PC-9 (cell line): Measurements from ENCODE around the gene PALLD. TPM values are rescaled to one million over a fixed set of nuclear protein-coding genes. Genes with fewer than 3 reads are reported as not detected.

Experiments used
- BruUV-seq: library from RNA; stranded (reverse); fragments of 400-500 nt; replicated peaks from 2 replicates; lab custom pipeline; 2021; lab: Mats Ljungman, UMichigan
- CTCF ChIA-PET: fragments of 300-600 bp; sonication (Branson Sonifier 250); formaldehyde crosslinking; loops from one replicate; lab custom pipeline; 2022; ENCODE audit warnings: antibody characterized with exemption; lab: Charles Lee
- POLR2A ChIA-PET: fragments of 300-600 bp; sonication (Branson Sonifier 250); formaldehyde crosslinking; loops from one replicate; lab custom pipeline; 2022; ENCODE audit warnings: antibody characterized with exemption; ENCODE audit not compliant: unreplicated experiment; lab: Charles Lee
- DNase-seq, 2 experiments: peaks; one replicate each; pipeline versions ENCODE4 v3.0.0 to v3.0.0-alpha.2; 2015 to 2022; ENCODE audit warnings: mixed read lengths in 1 of 2
- H2AFZ ChIP-seq: fragments of 200-600 bp; sonication (generic); 2 replicates; pipeline ENCODE4 v1.8.1; 2017; ENCODE audit warnings: antibody characterized with exemption
- H3F3A ChIP-seq: fragments of 200-600 bp; sonication (generic); 2 replicates; pipeline ENCODE4 v1.8.1; 2017; ENCODE audit warnings: antibody characterized with exemption, mild to moderate bottlenecking, low read depth; ENCODE audit not compliant: insufficient read depth
- H3K27ac ChIP-seq: fragments of 200-600 bp; sonication (generic); 2 replicates; pipeline ENCODE4 v1.6.1; 2016; ENCODE audit warnings: mixed run types
- H3K27me3 ChIP-seq: fragments of 200-600 bp; sonication (generic); 2 replicates; pipeline ENCODE4 v1.6.1; 2016; ENCODE audit warnings: low read depth, mixed run types; ENCODE audit not compliant: insufficient read depth
- H3K36me3 ChIP-seq: fragments of 200-600 bp; sonication (generic); 2 replicates; pipeline ENCODE4 v1.6.1; 2016; ENCODE audit warnings: low read depth, mixed run types
- H3K4me1 ChIP-seq: fragments of 200-600 bp; sonication (generic); replicated peaks from 2 replicates; pipeline ENCODE4 v1.6.1; 2016; ENCODE audit warnings: mixed run types; ENCODE audit not compliant: insufficient read depth
- H3K4me2 ChIP-seq: fragments of 200-600 bp; sonication (generic); 2 replicates; pipeline ENCODE4 v1.6.1; 2017; ENCODE audit warnings: mixed run types
- H3K4me3 ChIP-seq: fragments of 200-600 bp; sonication (generic); 2 replicates; pipeline ENCODE4 v1.6.1; 2016; ENCODE audit warnings: mixed run types
- H3K79me2 ChIP-seq: fragments of 200-600 bp; sonication (generic); 2 replicates; pipeline ENCODE4 v1.6.1; 2017; ENCODE audit warnings: low read depth, mixed run types
- H3K9me2 ChIP-seq: fragments of 200-600 bp; sonication (generic); 2 replicates; pipeline ENCODE4 v1.8.1; 2017; ENCODE audit warnings: mild to moderate bottlenecking; ENCODE audit not compliant: insufficient read depth
- H3K9me3 ChIP-seq: fragments of 200-600 bp; sonication (generic); 2 replicates; pipeline ENCODE4 v1.8.1; 2016; ENCODE audit warnings: low read depth; ENCODE audit not compliant: insufficient read depth
- H4K20me1 ChIP-seq: fragments of 200-600 bp; sonication (generic); 2 replicates; pipeline ENCODE4 v1.8.1; 2017; ENCODE audit not compliant: insufficient read depth
- CTCF ChIP-seq: fragments of 200-600 bp; sonication (generic); conservative IDR thresholded peaks from 2 replicates; pipeline ENCODE4 v1.6.1; 2017; ENCODE audit warnings: mixed run types, antibody characterized with exemption, mild to moderate bottlenecking, moderate library complexity
- EZH2 ChIP-seq: fragments of 200-600 bp; sonication (generic); IDR thresholded peaks from 2 replicates; pipeline ENCODE4 v1.8.0; 2017; ENCODE audit warnings: antibody characterized with exemption, low read depth
- intact Hi-C: fragments of 100-400 bp; cut with micrococcal nuclease; formaldehyde crosslinking; loops from one replicate; pipeline ENCODE4 v1.10.0; 2022; ENCODE audit not compliant: unreplicated experiment
- total RNA-seq: library from RNA; stranded (reverse); gene quantifications from 2 replicates; pipeline ENCODE4 v1.2.3, GENCODE V29; 2021

PALLD gene
- total RNA-seq, 1 experiment from 2014 or later = 156 TPM

DNA sequence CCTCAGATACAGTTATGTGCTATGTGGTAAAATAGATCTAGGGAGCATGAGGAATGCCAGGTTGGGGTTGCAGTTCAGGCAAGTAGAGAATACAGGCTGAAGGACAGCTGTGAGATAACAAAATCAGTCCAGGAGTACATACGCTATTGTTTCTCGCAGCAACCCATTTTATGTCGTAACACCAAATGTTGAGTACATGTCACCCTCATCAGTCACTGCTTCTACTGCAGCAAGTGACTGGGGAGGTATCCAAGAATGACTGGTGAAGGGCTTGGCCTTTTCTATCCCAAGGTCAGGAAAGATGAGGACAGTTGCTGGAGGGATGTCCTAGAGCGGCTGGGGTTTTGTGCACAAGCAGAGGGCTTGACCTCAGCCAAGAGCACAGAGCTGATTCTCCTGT, 341.1 kb downstream of the PALLD start:
- Histone ChIP-seq H3K79me2 (peaks cover 17% of the 10 kb centered on the region), H3K4me1 (no peaks in the 10 kb centered on the region), H3K27me3 (no peaks in the 10 kb centered on the region), H3K36me3 (no peaks in the 10 kb centered on the region), H3F3A (no peaks in the 10 kb centered on the region), H3K4me3 (no peak overlapping the region), H3K9me2 (no peaks in the 10 kb centered on the region), H3K27ac (no peak overlapping the region), H2AFZ (no peak overlapping the region), H3K9me3 (no peaks in the 10 kb centered on the region), H4K20me1 (no peaks in the 10 kb centered on the region), H3K4me2 (no peak overlapping the region)
- DNase-seq = no peak
- intact Hi-C loops = no loop called here
- ChIA-PET POLR2A (no interaction called here), CTCF (no interaction called here)
- no peak for TF ChIP-seq CTCF
- TF ChIP-seq EZH2 = no peak
- no TSS peak for BruUV-seq

- Histone ChIP-seq H3K36me3 (no peaks in the 10 kb centered on the region), H3K4me3 (no peak overlapping the region), H2AFZ (no peak overlapping the region), H3K27me3 (no peaks in the 10 kb centered on the region), H3F3A (no peaks in the 10 kb centered on the region), H3K4me1 (no peaks in the 10 kb centered on the region), H4K20me1 (no peaks in the 10 kb centered on the region), H3K79me2 (peaks cover 4% of the 10 kb centered on the region; the same call in 1 of the 2 replicates), H3K27ac (no peak overlapping the region), H3K9me2 (no peaks in the 10 kb centered on the region), H3K4me2 (no peak overlapping the region), H3K9me3 (no peaks in the 10 kb centered on the region)
- no peak for DNase-seq
- TF ChIP-seq EZH2 = no peak
- TF ChIP-seq CTCF = no peak
- no TSS peak for BruUV-seq
- intact Hi-C loops = no loop called here
- ChIA-PET POLR2A (interaction anchor here (0.6 kb wide), 1 partner anchor 358 kb away, joined by 3 read pairs; no protein-coding TSS in a partner anchor), CTCF (no interaction called here)
Observed at GRCh38 chr4:168839758-168840391, 343.0 kb downstream of the PALLD start.

DNA sequence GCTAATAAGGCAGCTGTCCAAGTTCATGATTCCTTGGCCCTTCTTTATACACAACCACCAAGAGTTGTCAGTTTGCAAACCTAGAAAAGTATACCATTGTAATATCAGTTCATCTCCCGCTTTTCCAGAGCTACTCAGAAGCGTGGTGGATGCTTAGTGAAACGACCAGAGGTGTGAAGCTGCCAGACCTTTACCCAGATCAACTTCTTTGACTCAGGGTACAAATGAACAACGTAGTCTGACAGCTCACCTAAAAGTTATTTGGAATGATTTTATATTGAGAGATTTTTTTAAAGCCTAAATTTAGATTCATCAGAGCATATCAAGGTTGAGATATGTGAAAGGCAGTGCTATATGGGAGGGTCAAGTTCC, 343.5 kb downstream of the PALLD start:
- intact Hi-C loops = no loop called here
- Histone ChIP-seq H3K9me3 (no peaks in the 10 kb centered on the region), H3K36me3 (no peaks in the 10 kb centered on the region), H3K27ac (no peak overlapping the region), H3K4me1 (no peaks in the 10 kb centered on the region), H3K4me2 (no peak overlapping the region), H3K79me2 (peaks cover 4% of the 10 kb centered on the region; the same call in 1 of the 2 replicates), H3K9me2 (no peaks in the 10 kb centered on the region), H2AFZ (no peak overlapping the region), H3K4me3 (no peak overlapping the region), H4K20me1 (no peaks in the 10 kb centered on the region), H3K27me3 (no peaks in the 10 kb centered on the region), H3F3A (no peaks in the 10 kb centered on the region)
- ChIA-PET CTCF (no interaction called here), POLR2A (interaction anchor here (0.6 kb wide), 1 partner anchor 359 kb away, joined by 3 read pairs; no protein-coding TSS in a partner anchor)
- DNase-seq = no peak
- no TSS peak for BruUV-seq
- no peak for TF ChIP-seq CTCF
- no peak for TF ChIP-seq EZH2
